ENCODE measurements around the gene CLINT1.

The CLINT1 gene

GRCh38 chr5:157802736-157803135, 56.2 kb downstream of the CLINT1 start:
- Mint-ChIP-seq H3K9me3 (no peaks in the 10 kb centered on the region), H3K27ac (ENCODE audit: low read depth) (no peak overlapping the region), H3K36me3 (ENCODE audit: insufficient read depth) (peaks cover 44% of the 10 kb centered on the region), H3K4me3 (no peak overlapping the region), H3K4me1 (no peaks in the 10 kb centered on the region), H3K27me3 (no peaks in the 10 kb centered on the region)
- DNase-seq (ENCODE audit: low spot score in 2 of 2) (no peak), ATAC-seq (replicated peaks; ENCODE audit: extremely low read depth, poor library complexity, severe bottlenecking) (no peak)

GRCh38 chr5:157800137-157800536, 58.8 kb downstream of the CLINT1 start:
- ATAC-seq (replicated peaks; ENCODE audit: extremely low read depth, poor library complexity, severe bottlenecking) = no peak
- peaks cover 41% of the 10 kb centered on the region for H3K36me3 Mint-ChIP-seq (ENCODE audit: insufficient read depth)

GRCh38 chr5:157799578-157799977, 59.4 kb downstream of the CLINT1 start:
- peaks cover 36% of the 10 kb centered on the region for H3K36me3 Mint-ChIP-seq (ENCODE audit: insufficient read depth)
- no peak overlapping the region for H3K27ac Mint-ChIP-seq (ENCODE audit: low read depth)
- ATAC-seq (replicated peaks; ENCODE audit: extremely low read depth, poor library complexity, severe bottlenecking) (no peak), DNase-seq (ENCODE audit: low spot score in 2 of 2) (no peak)
- no peaks in the 10 kb centered on the region for H3K9me3 Mint-ChIP-seq
- no peaks in the 10 kb centered on the region for H3K4me1 Mint-ChIP-seq
- no peaks in the 10 kb centered on the region for H3K27me3 Mint-ChIP-seq
- H3K4me3 Mint-ChIP-seq = no peak overlapping the region

More at GRCh38 chr5:157800137-157800536, 58.8 kb downstream of the CLINT1 start:
- Mint-ChIP-seq H3K27ac (ENCODE audit: low read depth) (no peak overlapping the region), H3K9me3 (no peaks in the 10 kb centered on the region), H3K27me3 (no peaks in the 10 kb centered on the region), H3K4me1 (no peaks in the 10 kb centered on the region), H3K4me3 (no peak overlapping the region)
- no peak for DNase-seq (ENCODE audit: low spot score in 2 of 2)

- Mint-ChIP-seq H3K9me3 (no peaks in the 10 kb centered on the region), H3K27ac (ENCODE audit: low read depth) (peak overlapping the region; percentile 81), H3K4me3 (no peak overlapping the region), H3K4me1 (no peaks in the 10 kb centered on the region), H3K36me3 (ENCODE audit: insufficient read depth) (peaks cover 38% of the 10 kb centered on the region), H3K27me3 (no peaks in the 10 kb centered on the region)
- ATAC-seq (replicated peaks; ENCODE audit: extremely low read depth, poor library complexity, severe bottlenecking) = no peak
- DNase-seq (ENCODE audit: low spot score in 2 of 2) = no peak
Observed at GRCh38 chr5:157793301-157793700, 65.6 kb downstream of the CLINT1 start.

GRCh38 chr5:157785801-157786200, 73.1 kb downstream of the CLINT1 start:
- no peak for DNase-seq (ENCODE audit: low spot score in 2 of 2)
- no peaks in the 10 kb centered on the region for H3K4me1 Mint-ChIP-seq
- H3K27ac Mint-ChIP-seq (ENCODE audit: low read depth) = no peak overlapping the region
- H3K36me3 Mint-ChIP-seq (ENCODE audit: insufficient read depth) = peaks cover 35% of the 10 kb centered on the region
- no peaks in the 10 kb centered on the region for H3K27me3 Mint-ChIP-seq
- H3K9me3 Mint-ChIP-seq = no peaks in the 10 kb centered on the region
- H3K4me3 Mint-ChIP-seq = no peak overlapping the region
- ATAC-seq (replicated peaks; ENCODE audit: extremely low read depth, poor library complexity, severe bottlenecking) = no peak

GRCh38 chr5:157779221-157779620, 79.7 kb downstream of the CLINT1 start:
- no peak for ATAC-seq (replicated peaks; ENCODE audit: extremely low read depth, poor library complexity, severe bottlenecking)
- no peaks in the 10 kb centered on the region for H3K4me1 Mint-ChIP-seq
- DNase-seq (ENCODE audit: low spot score in 2 of 2) = no peak
- peaks cover 5% of the 10 kb centered on the region for H3K36me3 Mint-ChIP-seq (ENCODE audit: insufficient read depth)
- H3K27me3 Mint-ChIP-seq = peaks cover 2% of the 10 kb centered on the region
- H3K27ac Mint-ChIP-seq (ENCODE audit: low read depth) = no peak overlapping the region
- H3K4me3 Mint-ChIP-seq = no peak overlapping the region
- H3K9me3 Mint-ChIP-seq = no peaks in the 10 kb centered on the region

GRCh38 chr5:157778121-157778805, 80.7 kb downstream of the CLINT1 start:
- Mint-ChIP-seq H3K36me3 (ENCODE audit: insufficient read depth) (no peaks in the 10 kb centered on the region), H3K9me3 (no peaks in the 10 kb centered on the region), H3K4me1 (no peaks in the 10 kb centered on the region), H3K27ac (ENCODE audit: low read depth) (no peak overlapping the region), H3K4me3 (no peak overlapping the region), H3K27me3 (peaks cover 12% of the 10 kb centered on the region)
- ATAC-seq (replicated peaks; ENCODE audit: extremely low read depth, poor library complexity, severe bottlenecking) (no peak), DNase-seq (ENCODE audit: low spot score in 2 of 2) (no peak)

GRCh38 chr5:157772127-157772526, 86.8 kb downstream of the CLINT1 start:
- Mint-ChIP-seq H3K4me3 (no peak overlapping the region), H3K27ac (ENCODE audit: low read depth) (no peak overlapping the region), H3K4me1 (no peaks in the 10 kb centered on the region), H3K9me3 (no peaks in the 10 kb centered on the region), H3K36me3 (ENCODE audit: insufficient read depth) (peaks cover 2% of the 10 kb centered on the region), H3K27me3 (peaks cover 15% of the 10 kb centered on the region)
- no peak for DNase-seq (ENCODE audit: low spot score in 2 of 2)
- ATAC-seq (replicated peaks; ENCODE audit: extremely low read depth, poor library complexity, severe bottlenecking) = no peak

GRCh38 chr5:157770665-157771064, 88.3 kb downstream of the CLINT1 start:
- no peak overlapping the region for H3K4me3 Mint-ChIP-seq
- ATAC-seq (replicated peaks; ENCODE audit: extremely low read depth, poor library complexity, severe bottlenecking) (no peak), DNase-seq (ENCODE audit: low spot score in 2 of 2) (no peak)
- no peaks in the 10 kb centered on the region for H3K4me1 Mint-ChIP-seq
- H3K36me3 Mint-ChIP-seq (ENCODE audit: insufficient read depth) = peaks cover 2% of the 10 kb centered on the region
- peaks cover 15% of the 10 kb centered on the region for H3K27me3 Mint-ChIP-seq
- H3K27ac Mint-ChIP-seq (ENCODE audit: low read depth) = no peak overlapping the region
- H3K9me3 Mint-ChIP-seq = no peaks in the 10 kb centered on the region

- ATAC-seq (replicated peaks; ENCODE audit: extremely low read depth, poor library complexity, severe bottlenecking) (no peak), DNase-seq (ENCODE audit: low spot score in 2 of 2) (no peak)
- no peak overlapping the region for H3K4me3 Mint-ChIP-seq
- H3K27me3 Mint-ChIP-seq = no peaks in the 10 kb centered on the region
- no peaks in the 10 kb centered on the region for H3K4me1 Mint-ChIP-seq
- no peaks in the 10 kb centered on the region for H3K9me3 Mint-ChIP-seq
- no peak overlapping the region for H3K27ac Mint-ChIP-seq (ENCODE audit: low read depth)
- peaks cover 2% of the 10 kb centered on the region for H3K36me3 Mint-ChIP-seq (ENCODE audit: insufficient read depth)
Observed at GRCh38 chr5:157767689-157768088, 91.3 kb downstream of the CLINT1 start.

- Mint-ChIP-seq H3K36me3 (ENCODE audit: insufficient read depth) (peaks cover 3% of the 10 kb centered on the region), H3K4me1 (no peaks in the 10 kb centered on the region), H3K9me3 (no peaks in the 10 kb centered on the region), H3K4me3 (no peak overlapping the region), H3K27me3 (no peaks in the 10 kb centered on the region), H3K27ac (ENCODE audit: low read depth) (no peak overlapping the region)
- DNase-seq (ENCODE audit: low spot score in 2 of 2) (no peak), ATAC-seq (replicated peaks; ENCODE audit: extremely low read depth, poor library complexity, severe bottlenecking) (no peak)
Observed at GRCh38 chr5:157766902-157767301, 92.0 kb downstream of the CLINT1 start.

- H3K36me3 Mint-ChIP-seq (ENCODE audit: insufficient read depth) = peaks cover 3% of the 10 kb centered on the region
- H3K9me3 Mint-ChIP-seq = no peaks in the 10 kb centered on the region
- H3K4me3 Mint-ChIP-seq = no peak overlapping the region
- ATAC-seq (replicated peaks; ENCODE audit: extremely low read depth, poor library complexity, severe bottlenecking) (no peak), DNase-seq (ENCODE audit: low spot score in 2 of 2) (no peak)
- H3K27ac Mint-ChIP-seq (ENCODE audit: low read depth) = no peak overlapping the region
- H3K4me1 Mint-ChIP-seq = no peaks in the 10 kb centered on the region
- no peaks in the 10 kb centered on the region for H3K27me3 Mint-ChIP-seq
Observed at GRCh38 chr5:157766442-157766841, 92.5 kb downstream of the CLINT1 start.

- Mint-ChIP-seq H3K27ac (ENCODE audit: low read depth) (no peak overlapping the region), H3K9me3 (no peaks in the 10 kb centered on the region), H3K36me3 (ENCODE audit: insufficient read depth) (peaks cover 6% of the 10 kb centered on the region), H3K4me3 (no peak overlapping the region), H3K4me1 (no peaks in the 10 kb centered on the region), H3K27me3 (no peaks in the 10 kb centered on the region)
- DNase-seq (ENCODE audit: low spot score in 2 of 2) (no peak), ATAC-seq (replicated peaks; ENCODE audit: extremely low read depth, poor library complexity, severe bottlenecking) (no peak)
Observed at GRCh38 chr5:157764531-157764930, 94.4 kb downstream of the CLINT1 start.
